Fibroblast of pulmonary artery (primary cell): ENCODE measurements around the gene MUC20.
"Not testable (repeated sequence)": the region's sequence is repeated elsewhere in the genome, so short reads cannot be mapped to it uniquely, and the experiment has no call there.

Experiments
- DNase-seq: peaks from one replicate; pipeline ENCODE4 v3.0.0-alpha.2; 2010; ENCODE audit warnings: low read depth
- H3K4me3 ChIP-seq: replicated peaks from 2 replicates; pipeline ENCODE4 v1.5.1; 2011; ENCODE audit warnings: low read depth, mild to moderate bottlenecking, control low read depth, low read length, moderate library complexity
- TF ChIP-seq, protein P1 (sequence below): IDR thresholded peaks from 2 replicates; pipeline ENCODE4 v1.5.1; 2011; ENCODE audit warnings: mild to moderate bottlenecking, control low read depth, low read length, inconsistent platforms; ENCODE audit errors: missing control alignments

MUC20 gene

DNA sequence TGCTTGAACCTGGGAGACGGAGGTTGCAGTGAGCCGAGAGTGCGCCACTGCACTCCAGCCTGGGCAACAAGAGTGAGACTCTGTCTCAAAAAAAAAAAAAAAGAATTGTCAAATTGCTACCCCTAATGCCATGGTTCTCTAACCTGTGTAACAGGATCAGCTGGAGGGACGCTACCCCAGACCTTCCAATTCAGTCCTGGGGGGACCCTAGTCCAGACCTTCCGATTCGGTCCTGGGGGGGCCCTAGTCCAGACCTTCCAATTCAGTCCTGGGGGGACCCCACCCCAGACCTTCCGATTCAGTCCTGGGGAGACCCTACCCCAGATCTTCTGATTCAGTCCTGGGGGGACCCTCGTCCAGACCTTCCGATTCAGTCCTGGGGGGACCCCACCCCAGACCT is 29.8 kb upstream of the MUC20 start:
- TF ChIP-seq, protein P1, sequence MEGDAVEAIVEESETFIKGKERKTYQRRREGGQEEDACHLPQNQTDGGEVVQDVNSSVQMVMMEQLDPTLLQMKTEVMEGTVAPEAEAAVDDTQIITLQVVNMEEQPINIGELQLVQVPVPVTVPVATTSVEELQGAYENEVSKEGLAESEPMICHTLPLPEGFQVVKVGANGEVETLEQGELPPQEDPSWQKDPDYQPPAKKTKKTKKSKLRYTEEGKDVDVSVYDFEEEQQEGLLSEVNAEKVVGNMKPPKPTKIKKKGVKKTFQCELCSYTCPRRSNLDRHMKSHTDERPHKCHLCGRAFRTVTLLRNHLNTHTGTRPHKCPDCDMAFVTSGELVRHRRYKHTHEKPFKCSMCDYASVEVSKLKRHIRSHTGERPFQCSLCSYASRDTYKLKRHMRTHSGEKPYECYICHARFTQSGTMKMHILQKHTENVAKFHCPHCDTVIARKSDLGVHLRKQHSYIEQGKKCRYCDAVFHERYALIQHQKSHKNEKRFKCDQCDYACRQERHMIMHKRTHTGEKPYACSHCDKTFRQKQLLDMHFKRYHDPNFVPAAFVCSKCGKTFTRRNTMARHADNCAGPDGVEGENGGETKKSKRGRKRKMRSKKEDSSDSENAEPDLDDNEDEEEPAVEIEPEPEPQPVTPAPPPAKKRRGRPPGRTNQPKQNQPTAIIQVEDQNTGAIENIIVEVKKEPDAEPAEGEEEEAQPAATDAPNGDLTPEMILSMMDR, result no peak
- no peak overlapping the region for H3K4me3 ChIP-seq
- no peak for DNase-seq

DNA sequence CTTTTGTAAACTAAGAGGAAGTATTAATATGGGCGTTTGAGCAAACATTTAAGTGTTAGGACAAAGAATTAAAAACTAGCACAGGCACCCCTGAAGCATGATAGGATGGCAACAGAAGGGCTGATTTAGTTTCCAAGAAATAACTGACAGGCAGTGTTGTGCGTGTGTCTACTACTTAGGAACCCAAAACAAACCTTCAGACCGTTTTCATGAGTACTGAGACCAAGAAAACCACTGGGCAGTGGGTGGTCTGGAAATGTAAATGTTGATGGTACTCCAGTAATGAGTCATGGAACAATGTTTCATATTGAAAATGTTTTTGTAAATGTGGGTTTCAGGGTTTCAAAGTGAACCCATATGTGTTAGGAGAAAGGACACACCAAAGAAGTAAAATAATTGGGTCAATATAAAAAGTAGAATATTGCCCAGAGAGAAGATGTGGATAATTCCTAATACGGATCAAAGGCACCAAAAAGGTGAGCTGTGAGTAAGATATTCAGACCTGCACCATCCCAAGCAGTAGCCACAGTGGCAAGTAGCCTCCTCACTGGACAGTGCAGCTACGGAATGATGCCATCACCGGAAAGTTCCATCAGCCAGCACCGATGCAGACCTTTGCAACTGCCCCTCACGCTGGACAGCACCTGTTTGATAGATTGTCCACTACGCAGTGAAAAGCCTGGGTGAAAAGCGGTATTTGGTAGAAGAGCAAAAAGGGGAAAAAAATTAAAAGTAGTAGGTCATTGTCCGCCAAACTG is 29.0 kb upstream of the MUC20 start:
- not testable (repeated sequence) for H3K4me3 ChIP-seq, DNase-seq

DNA sequence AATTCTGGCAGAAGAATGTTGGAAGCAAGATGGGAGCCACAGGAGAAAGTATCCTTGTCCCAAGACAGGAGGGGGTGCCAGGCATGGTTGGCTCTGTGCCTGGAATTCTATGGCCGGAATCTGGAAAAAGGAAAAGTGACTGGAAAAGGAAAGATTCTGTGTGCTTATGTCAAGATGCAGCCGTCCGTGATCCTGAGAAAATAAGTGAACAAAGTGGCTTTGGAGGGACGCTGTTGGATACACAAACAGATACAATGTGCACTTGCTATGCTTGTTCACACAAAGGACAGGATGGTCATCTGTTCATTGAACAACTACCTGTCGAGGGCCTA is 28.5 kb upstream of the MUC20 start:
- TF ChIP-seq, protein P1, result no peak
- no peak for DNase-seq
- no peak overlapping the region for H3K4me3 ChIP-seq

DNA sequence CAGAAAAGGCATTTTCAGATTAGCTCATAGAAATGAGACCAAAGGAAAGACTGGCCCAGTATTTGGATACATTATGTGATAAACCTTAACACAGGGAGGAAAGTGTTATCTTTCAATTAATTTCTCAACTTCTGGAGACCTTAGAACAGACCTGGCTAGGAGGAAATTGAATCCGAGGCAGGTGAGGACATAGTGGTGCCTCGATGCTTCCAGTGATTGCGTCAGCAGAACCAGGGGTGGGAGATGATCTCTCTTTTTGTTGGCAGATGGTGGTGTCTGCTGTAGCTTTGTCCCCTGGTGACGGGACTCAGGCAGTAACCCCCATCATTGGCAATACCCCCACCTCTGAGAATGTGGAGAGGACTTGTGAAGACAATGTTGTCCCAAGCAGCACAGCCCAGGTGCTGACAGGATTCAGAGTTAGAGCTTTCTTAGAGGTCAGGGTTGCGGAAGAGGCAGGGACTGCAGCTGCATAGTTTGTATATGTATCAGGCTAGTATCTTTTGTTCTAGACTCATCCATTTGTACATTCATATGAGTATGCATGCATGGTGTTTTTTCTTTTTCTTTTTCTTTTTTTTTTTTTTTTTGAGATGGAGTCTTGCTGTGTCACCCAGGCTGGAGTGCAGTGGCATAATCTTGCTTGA is 27.9 kb upstream of the MUC20 start:
- no peak overlapping the region for H3K4me3 ChIP-seq
- TF ChIP-seq, protein P1, result no peak
- DNase-seq, result no peak

DNA sequence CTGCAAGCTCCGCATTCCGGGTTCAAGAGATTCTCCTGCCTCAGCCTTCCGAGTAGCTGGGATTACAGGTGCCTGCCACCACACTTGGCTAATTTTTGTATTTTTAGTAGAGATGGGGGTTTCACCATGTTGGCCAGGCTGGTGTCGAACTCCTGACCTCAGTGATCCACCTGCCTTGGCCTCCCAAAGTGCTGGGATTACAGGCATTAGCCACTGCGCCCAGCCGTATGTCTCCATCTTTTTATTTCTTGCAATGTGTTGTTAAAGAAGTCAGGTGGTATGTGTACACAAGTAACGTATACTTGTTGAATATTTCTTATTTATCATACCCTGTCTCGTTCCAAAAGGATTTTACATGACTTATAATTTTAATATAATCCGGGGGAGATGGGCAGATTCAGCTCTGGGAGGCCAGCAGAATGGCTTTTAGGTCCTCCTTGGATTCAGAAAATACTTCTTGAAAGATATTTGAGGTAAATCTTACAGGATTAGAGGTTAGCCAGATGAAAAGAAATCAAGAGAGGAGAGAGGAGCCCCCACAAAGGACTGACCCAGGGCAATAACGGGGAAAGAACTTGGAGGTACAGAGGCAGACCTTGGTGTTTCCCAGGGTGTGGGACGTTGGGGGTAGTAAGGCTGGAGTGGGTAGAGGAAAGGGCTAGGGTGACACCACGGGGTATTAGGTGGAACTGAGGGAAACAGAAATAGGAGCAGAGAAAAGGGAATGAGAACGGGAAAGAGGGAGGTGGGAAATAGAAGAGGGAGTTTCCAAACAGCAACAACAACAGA is 27.2 kb upstream of the MUC20 start:
- TF ChIP-seq, protein P1, result no peak
- H3K4me3 ChIP-seq, result no peak overlapping the region
- no peak for DNase-seq

DNA sequence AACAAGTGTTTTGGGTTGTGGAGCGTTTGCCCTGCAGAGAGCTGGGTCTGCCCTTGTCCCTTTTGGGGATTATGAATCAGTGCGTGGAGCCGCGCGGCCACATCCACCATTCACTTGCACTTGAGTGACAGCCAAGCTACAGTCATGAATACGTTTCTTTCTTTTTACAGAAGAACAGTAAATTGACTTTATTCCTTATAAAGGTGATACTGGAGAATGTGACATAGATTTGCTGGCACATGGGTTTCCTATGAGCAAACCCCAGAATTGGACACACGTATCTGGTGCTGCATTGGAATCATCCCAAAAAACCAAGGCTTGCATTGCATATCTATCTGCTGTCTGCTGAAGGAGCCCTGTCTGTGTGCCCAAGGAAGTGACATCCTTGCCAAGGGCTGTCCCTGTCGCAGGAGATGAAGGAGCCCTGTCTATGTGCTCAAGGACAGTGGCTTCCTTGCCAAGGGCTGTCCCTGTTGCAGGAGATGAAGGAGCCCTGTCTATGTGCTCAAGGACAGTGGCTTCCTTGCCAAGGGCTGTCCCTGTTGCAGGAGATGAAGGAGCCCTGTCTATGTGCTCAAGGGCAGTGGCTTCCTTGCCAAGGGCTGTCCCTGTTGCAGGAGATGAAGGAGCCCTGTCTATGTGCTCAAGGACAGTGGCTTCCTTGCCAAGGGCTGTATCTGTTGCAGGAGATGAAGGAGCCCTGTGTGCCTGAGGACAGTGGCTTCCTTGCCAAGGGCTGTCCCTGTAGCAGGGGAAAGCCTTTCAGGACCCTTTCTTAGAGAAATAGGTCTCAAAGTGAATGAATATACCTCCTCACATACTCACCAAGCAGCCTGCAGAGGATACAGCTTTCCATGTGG is 26.3 kb upstream of the MUC20 start:
- not testable (repeated sequence) for H3K4me3 ChIP-seq, DNase-seq

DNA sequence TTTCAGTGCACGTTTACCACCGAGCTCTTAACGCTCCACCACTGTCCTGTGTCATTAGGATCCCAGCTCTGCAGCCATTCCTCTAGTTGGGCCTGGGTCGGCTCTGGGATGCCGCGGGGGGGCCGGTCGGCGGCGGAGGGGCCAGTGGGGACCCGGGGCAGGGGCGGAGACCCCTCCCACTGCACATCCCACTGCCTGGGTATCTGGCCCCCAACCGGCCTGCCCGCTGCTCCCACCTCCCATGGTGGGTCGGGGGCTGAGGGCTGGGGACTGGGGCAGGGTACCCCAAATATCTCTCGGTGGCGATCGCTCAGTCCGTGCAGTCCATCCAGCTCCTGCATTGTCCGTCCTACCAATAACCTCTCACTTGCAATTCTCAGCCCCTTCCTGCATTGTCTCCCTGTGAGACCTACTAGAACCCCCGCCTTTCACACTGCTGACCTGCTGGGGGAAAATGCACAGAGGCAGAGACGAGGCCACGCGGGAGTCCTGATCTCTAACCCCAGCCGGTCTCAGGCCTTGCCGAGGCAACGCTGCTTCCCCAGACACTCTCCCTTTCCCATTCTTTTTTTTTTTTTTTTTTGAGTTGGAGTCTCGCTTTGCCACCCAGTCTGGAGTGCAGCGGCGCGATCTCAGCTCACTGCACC is 24.0 kb upstream of the MUC20 start:
- DNase-seq, result no peak
- TF ChIP-seq, protein P1, result no peak
- no peak overlapping the region for H3K4me3 ChIP-seq
